Parathyroid adenoma (tissue), 2 donors: ENCODE results near the gene MT1X.

ENCODE experiments used
- H2AFZ ChIP-seq: fragments of 300-600 bp; sonication (generic); one replicate; pipeline ENCODE4 v1.7.0; 2017; ENCODE audit warnings: antibody characterized with exemption, mild to moderate bottlenecking
- H3K27ac ChIP-seq: fragments of 300-600 bp; sonication (generic); one replicate; pipeline ENCODE4 v1.7.0; 2017
- H3K27me3 ChIP-seq: fragments of 300-600 bp; sonication (generic); one replicate; pipeline ENCODE4 v1.7.0; 2017; ENCODE audit warnings: low read length; ENCODE audit not compliant: control insufficient read depth, insufficient read depth
- H3K36me3 ChIP-seq: fragments of 300-600 bp; sonication (generic); one replicate; pipeline ENCODE4 v1.7.0; 2017; ENCODE audit warnings: low read length; ENCODE audit not compliant: control insufficient read depth, insufficient read depth
- H3K4me1 ChIP-seq: fragments of 300-600 bp; sonication (generic); one replicate; pipeline ENCODE4 v1.7.0; 2017; ENCODE audit warnings: control low read depth
- H3K4me2 ChIP-seq: fragments of 300-600 bp; sonication (generic); one replicate; pipeline ENCODE4 v1.7.0; 2017; ENCODE audit warnings: low read length
- H3K4me3 ChIP-seq: fragments of 300-600 bp; sonication (generic); one replicate; pipeline ENCODE4 v1.7.0; 2017; ENCODE audit warnings: low read depth, low read length
- H3K79me2 ChIP-seq: fragments of 300-600 bp; sonication (generic); one replicate; pipeline ENCODE4 v1.7.0; 2017; ENCODE audit warnings: control low read depth
- H3K9ac ChIP-seq: fragments of 300-600 bp; sonication (generic); one replicate; pipeline ENCODE4 v1.7.0; 2017; ENCODE audit warnings: mild to moderate bottlenecking
- H3K9me3 ChIP-seq: fragments of 300-600 bp; sonication (generic); one replicate; pipeline ENCODE4 v1.7.0; 2017; ENCODE audit warnings: low read length; ENCODE audit not compliant: control insufficient read depth
- TF ChIP-seq, protein P1 (sequence below): fragments of 300-600 bp; sonication (generic); IDR thresholded peaks from one replicate; pipeline ENCODE4 v1.7.0; 2017; ENCODE audit warnings: antibody characterized with exemption, mild to moderate bottlenecking
- donor health status: primary hyperparathyroidism.

Gene MT1X

DNA sequence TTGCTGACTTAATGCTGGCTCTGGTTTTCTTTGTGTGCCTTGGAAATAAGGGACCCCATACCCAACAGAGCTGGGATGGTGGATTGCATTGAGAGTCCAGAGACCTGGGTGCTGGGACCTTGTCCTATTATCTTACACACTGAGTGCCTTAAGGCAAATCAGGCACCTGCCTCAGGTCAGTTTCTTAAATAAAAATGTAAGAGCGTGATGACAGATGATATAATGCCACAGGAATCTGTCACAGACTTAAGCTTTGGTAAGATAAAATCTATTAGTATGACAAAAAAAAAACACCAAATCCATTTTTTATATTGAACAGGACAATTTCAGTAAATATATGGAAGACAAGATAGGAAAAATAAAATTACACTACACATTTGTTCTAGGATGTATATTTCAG lies 42.2 kb upstream of the MT1X start:
- Histone ChIP-seq H3K4me1 (peaks cover 4% of the 10 kb centered on the region), H3K27me3 (no peaks in the 10 kb centered on the region)
- TF ChIP-seq, protein P1, sequence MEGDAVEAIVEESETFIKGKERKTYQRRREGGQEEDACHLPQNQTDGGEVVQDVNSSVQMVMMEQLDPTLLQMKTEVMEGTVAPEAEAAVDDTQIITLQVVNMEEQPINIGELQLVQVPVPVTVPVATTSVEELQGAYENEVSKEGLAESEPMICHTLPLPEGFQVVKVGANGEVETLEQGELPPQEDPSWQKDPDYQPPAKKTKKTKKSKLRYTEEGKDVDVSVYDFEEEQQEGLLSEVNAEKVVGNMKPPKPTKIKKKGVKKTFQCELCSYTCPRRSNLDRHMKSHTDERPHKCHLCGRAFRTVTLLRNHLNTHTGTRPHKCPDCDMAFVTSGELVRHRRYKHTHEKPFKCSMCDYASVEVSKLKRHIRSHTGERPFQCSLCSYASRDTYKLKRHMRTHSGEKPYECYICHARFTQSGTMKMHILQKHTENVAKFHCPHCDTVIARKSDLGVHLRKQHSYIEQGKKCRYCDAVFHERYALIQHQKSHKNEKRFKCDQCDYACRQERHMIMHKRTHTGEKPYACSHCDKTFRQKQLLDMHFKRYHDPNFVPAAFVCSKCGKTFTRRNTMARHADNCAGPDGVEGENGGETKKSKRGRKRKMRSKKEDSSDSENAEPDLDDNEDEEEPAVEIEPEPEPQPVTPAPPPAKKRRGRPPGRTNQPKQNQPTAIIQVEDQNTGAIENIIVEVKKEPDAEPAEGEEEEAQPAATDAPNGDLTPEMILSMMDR: no peak

DNA sequence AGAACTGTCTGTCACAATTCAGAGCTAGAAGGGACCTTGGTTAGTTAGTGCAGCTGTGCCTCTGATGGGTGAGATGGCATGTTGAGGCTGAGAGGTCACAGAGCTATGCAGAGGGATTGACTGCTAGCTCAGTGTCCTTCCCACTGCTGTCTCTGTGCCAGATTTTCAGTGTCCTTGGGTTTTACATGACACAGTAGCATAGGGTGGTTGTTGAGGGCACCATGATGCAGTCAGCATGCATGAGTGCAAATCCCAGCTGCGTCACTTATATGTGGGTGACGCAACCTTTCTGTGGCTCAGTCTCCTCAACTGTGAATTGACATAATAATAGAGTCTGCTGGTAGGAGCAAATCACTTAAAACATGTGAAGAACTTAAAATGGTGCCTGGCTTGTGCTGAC lies 41.1 kb upstream of the MT1X start:
- no peak overlapping the region for H3K27ac ChIP-seq
- H3K4me2 ChIP-seq: no peak overlapping the region
- peaks cover 4% of the 10 kb centered on the region for H3K4me1 ChIP-seq
- no peaks in the 10 kb centered on the region for H3K27me3 ChIP-seq
- TF ChIP-seq, protein P1: no peak
- H3K4me3 ChIP-seq: no peak overlapping the region
- no peaks in the 10 kb centered on the region for H3K79me2 ChIP-seq
- H3K36me3 ChIP-seq: no peaks in the 10 kb centered on the region
- no peaks in the 10 kb centered on the region for H3K9me3 ChIP-seq
- no peak overlapping the region for H3K9ac ChIP-seq
- no peak overlapping the region for H2AFZ ChIP-seq

More for the DNA sequence above, 42.2 kb upstream of the MT1X start:
- no peak overlapping the region for H3K27ac ChIP-seq
- H3K4me3 ChIP-seq: no peak overlapping the region
- H3K36me3 ChIP-seq: no peaks in the 10 kb centered on the region
- no peak overlapping the region for H3K9ac ChIP-seq
- H3K9me3 ChIP-seq: no peaks in the 10 kb centered on the region
- H2AFZ ChIP-seq: no peak overlapping the region
- no peak overlapping the region for H3K4me2 ChIP-seq
- H3K79me2 ChIP-seq: no peaks in the 10 kb centered on the region

DNA sequence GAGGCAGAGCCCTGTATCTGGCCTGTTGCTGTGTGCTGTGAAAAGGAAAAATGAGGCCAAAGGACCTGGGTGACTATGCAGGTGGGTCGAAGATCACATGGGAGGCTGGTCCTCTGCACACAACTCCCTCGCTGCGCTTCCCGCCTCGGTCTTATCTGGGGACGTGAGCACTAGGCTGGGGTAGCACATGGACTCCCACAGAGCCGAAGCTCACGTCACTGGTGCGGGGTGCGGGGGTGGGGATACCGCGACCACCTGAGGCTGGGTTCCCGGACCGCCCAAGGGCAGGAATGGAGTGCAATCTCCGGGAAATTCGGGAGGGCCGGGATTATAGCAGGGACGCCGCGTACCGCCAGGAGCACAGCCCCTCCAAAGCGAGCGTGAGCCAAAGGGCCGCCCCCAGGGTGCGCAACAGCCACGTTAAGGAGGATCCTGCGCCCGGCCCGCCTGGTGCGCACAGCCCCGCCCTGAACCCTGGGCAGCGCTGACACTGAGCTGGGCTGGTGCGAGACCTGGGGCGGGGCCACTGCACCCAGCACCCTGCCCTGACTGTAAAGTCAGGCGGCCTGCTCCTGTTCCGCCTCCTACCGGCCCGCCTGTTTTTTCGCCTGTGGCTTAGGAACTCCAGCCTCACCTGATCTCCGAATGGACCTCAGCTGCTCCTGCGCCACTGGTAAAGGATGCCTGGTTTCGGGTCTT lies 39.0 kb upstream of the MT1X start:
- Histone ChIP-seq H3K27ac (no peak overlapping the region), H3K27me3 (no peaks in the 10 kb centered on the region), H3K9me3 (no peaks in the 10 kb centered on the region), H3K9ac (no peak overlapping the region), H3K4me3 (peak overlapping the region; percentile 11), H3K4me2 (peak overlapping the region; percentile 64), H3K4me1 (peaks cover 4% of the 10 kb centered on the region), H3K79me2 (no peaks in the 10 kb centered on the region), H3K36me3 (no peaks in the 10 kb centered on the region), H2AFZ (peak overlapping the region; percentile 48)
- TF ChIP-seq, protein P1: peak; percentile 56

DNA sequence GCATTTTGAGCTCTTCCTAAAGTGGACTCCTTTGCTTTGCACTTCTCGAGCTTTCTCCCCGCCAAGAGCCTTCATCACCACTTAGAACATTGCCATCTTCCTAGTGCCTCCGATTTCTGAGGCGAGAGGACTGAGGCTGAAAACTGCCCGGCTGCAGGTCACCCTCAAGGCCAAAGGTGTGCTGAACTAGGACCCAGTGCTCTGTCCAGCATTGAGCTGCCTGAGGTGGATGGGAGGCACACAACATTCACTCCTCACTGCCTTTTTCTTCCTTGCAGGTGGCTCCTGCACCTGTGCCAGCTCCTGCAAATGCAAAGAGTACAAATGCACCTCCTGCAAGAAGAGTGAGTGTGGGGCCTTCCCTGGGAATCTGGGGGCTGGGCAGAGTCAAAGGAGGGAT lies 38.4 kb upstream of the MT1X start:
- no peaks in the 10 kb centered on the region for H3K36me3 ChIP-seq
- H3K9ac ChIP-seq: no peak overlapping the region
- H3K9me3 ChIP-seq: no peaks in the 10 kb centered on the region
- peak overlapping the region; percentile 11 for H3K4me3 ChIP-seq
- TF ChIP-seq, protein P1: no peak
- no peak overlapping the region for H3K27ac ChIP-seq
- peak overlapping the region; percentile 48 for H2AFZ ChIP-seq
- no peaks in the 10 kb centered on the region for H3K79me2 ChIP-seq
- H3K4me1 ChIP-seq: peaks cover 4% of the 10 kb centered on the region
- H3K27me3 ChIP-seq: no peaks in the 10 kb centered on the region
- H3K4me2 ChIP-seq: peak overlapping the region; percentile 64

DNA sequence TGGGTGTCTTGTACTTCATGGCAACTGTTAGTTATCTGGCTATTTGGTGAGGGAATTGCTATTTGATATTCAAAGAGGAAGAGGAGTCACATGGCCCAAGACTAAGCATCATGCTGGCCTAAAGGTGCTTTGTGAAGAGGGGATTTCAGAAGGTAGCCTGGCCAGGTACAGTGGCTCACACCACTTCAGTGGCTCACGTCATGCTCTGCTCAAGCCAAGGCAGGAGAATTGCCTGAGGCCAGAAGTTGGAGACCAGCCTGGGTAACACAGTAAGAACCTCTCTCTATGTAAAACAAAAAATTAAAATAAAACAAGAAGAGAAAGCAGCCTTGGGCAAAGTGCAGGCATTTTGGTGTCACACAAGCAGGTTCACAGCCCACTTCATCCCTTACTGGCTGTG lies 37.0 kb upstream of the MT1X start:
- Histone ChIP-seq H3K36me3 (no peaks in the 10 kb centered on the region), H3K9ac (no peak overlapping the region), H3K27me3 (no peaks in the 10 kb centered on the region), H3K4me3 (no peak overlapping the region), H3K4me2 (no peak overlapping the region), H3K4me1 (peaks cover 4% of the 10 kb centered on the region), H3K9me3 (no peaks in the 10 kb centered on the region), H3K27ac (no peak overlapping the region), H3K79me2 (no peaks in the 10 kb centered on the region), H2AFZ (no peak overlapping the region)
- TF ChIP-seq, protein P1: no peak
